Measurements from ENCODE around the gene KRTDAP.

GRCh38 chr19:35510626-35510964, 20.3 kb upstream of the KRTDAP start:
- TF ChIP-seq CTCF (IDR thresholded peaks at IDR 0.05) (peak in 1 of 6 experiments; percentile 8), POLR2A (IDR thresholded peaks at IDR 0.05) (no peak)

Measured in thyroid gland (tissue), 4 donors.